Measurements from ENCODE around the gene ZMYND8. TPM values are rescaled to one million over a fixed set of nuclear protein-coding genes. Genes with fewer than 3 reads are reported as not detected.

Gene ZMYND8
- total RNA-seq, 4 donors from 2014 or later: 41.6 to 79.4 (median 60.7) TPM

- Histone ChIP-seq H3K36me3 (no peaks in the 10 kb centered on the region), H3K4me3 (no peak overlapping the region), H3K27ac (peak overlapping the region in 1 of 4 donors; percentile 99), H3K9me3 (no peaks in the 10 kb centered on the region), H3K27me3 (no peaks in the 10 kb centered on the region), H3K4me1 (peaks cover 38 to 66% (median 45%) of the 10 kb centered on the region in 4 donors)
- DNase-seq: no peak
- in situ Hi-C loops (cut with MboI; ENCODE audit: low pct_ligation_motif_present in 1 of 4, low pct_unique_long_range_greater_than_20kb in 1 of 4, low sequenced_read_pairs in 3 of 4): no loop called here
- 93% methylated on average over 3 of the region's 3 CpGs; no CpG with 5 or more reads in 1 of the 2 donors for WGBS, 2 donors (ENCODE audit: low coverage in 1 of 2)
- intact Hi-C loops (cut with DNase I; ENCODE audit: low total_unique reads): no loop called here
- TF ChIP-seq POLR2A (IDR thresholded peaks at IDR 0.05): no peak
Measured at GRCh38 chr20:47346172-47346571, 10.3 kb downstream of the ZMYND8 start.

- in situ Hi-C loops (cut with MboI; ENCODE audit: low pct_ligation_motif_present in 1 of 4, low pct_unique_long_range_greater_than_20kb in 1 of 4, low sequenced_read_pairs in 3 of 4) (no loop called here), intact Hi-C loops (cut with DNase I; ENCODE audit: low total_unique reads) (no loop called here)
- TF ChIP-seq CTCF (IDR thresholded peaks at IDR 0.05) (no peak), POLR2AphosphoS5 (IDR thresholded peaks at IDR 0.05) (no peak)
- H3K4me3 ChIP-seq: no peak overlapping the region
- peaks cover 30 to 66% (median 42%) of the 10 kb centered on the region in 4 donors for H3K4me1 ChIP-seq
- 94 to 100% methylated on average over 1 to 7 of the region's 7 CpGs for WGBS, 2 donors (ENCODE audit: low coverage in 1 of 2)
- H3K27me3 ChIP-seq: no peaks in the 10 kb centered on the region
- no peaks in the 10 kb centered on the region for H3K36me3 ChIP-seq
- peak overlapping the region in 1 of 4 donors; percentile 65 for H3K27ac ChIP-seq
- no peak for DNase-seq
- H3K9me3 ChIP-seq: no peaks in the 10 kb centered on the region
Measured at GRCh38 chr20:47345214-47345613, 11.3 kb downstream of the ZMYND8 start.

GRCh38 chr20:47343007-47343472 lies 13.5 kb downstream of the ZMYND8 start:
- no peaks in the 10 kb centered on the region for H3K27me3 ChIP-seq
- no peak for DNase-seq
- in situ Hi-C loops (cut with MboI; ENCODE audit: low pct_ligation_motif_present in 1 of 4, low pct_unique_long_range_greater_than_20kb in 1 of 4, low sequenced_read_pairs in 3 of 4): no loop called here
- WGBS, 2 donors (ENCODE audit: low coverage in 1 of 2): 36 to 44% methylated on average over 4 of the region's 4 CpGs
- intact Hi-C loops (cut with DNase I; ENCODE audit: low total_unique reads): no loop called here
- peaks cover 0 to 7% (median 0%) of the 10 kb centered on the region in 4 donors for H3K36me3 ChIP-seq
- no peak overlapping the region for H3K4me3 ChIP-seq
- TF ChIP-seq POLR2A (IDR thresholded peaks at IDR 0.05) (no peak), POLR2AphosphoS5 (IDR thresholded peaks at IDR 0.05) (no peak), CTCF (IDR thresholded peaks at IDR 0.05) (no peak), EP300 (IDR thresholded peaks at IDR 0.05; ENCODE audit: low read depth) (no peak)
- H3K9me3 ChIP-seq: no peaks in the 10 kb centered on the region
- peak overlapping the region; percentile 19 to 65 (median 52) for H3K27ac ChIP-seq
- H3K4me1 ChIP-seq: peaks cover 11 to 62% (median 34%) of the 10 kb centered on the region in 4 donors

GRCh38 chr20:47338131-47338628 lies 18.3 kb downstream of the ZMYND8 start:
- no peak for DNase-seq
- Histone ChIP-seq H3K4me1 (peaks cover 37 to 76% (median 52%) of the 10 kb centered on the region in 4 donors), H3K36me3 (peaks cover 0 to 8% (median 0%) of the 10 kb centered on the region in 4 donors), H3K4me3 (no peak overlapping the region), H3K27ac (peak overlapping the region in 3 of 4 donors; percentile 89 to 90 (median 90)), H3K27me3 (no peaks in the 10 kb centered on the region), H3K9me3 (no peaks in the 10 kb centered on the region)
- intact Hi-C loops (cut with DNase I; ENCODE audit: low total_unique reads): no loop called here
- WGBS, 2 donors (ENCODE audit: low coverage in 1 of 2): 90 to 91% methylated on average over 2 to 10 of the region's 11 CpGs
- TF ChIP-seq EP300 (IDR thresholded peaks at IDR 0.05; ENCODE audit: low read depth): no peak
- TF ChIP-seq POLR2AphosphoS5 (IDR thresholded peaks at IDR 0.05): no peak
- no peak for TF ChIP-seq CTCF (IDR thresholded peaks at IDR 0.05)
- TF ChIP-seq POLR2A (IDR thresholded peaks at IDR 0.05): no peak
- in situ Hi-C loops (cut with MboI; ENCODE audit: low pct_ligation_motif_present in 1 of 4, low pct_unique_long_range_greater_than_20kb in 1 of 4, low sequenced_read_pairs in 3 of 4): no loop called here

GRCh38 chr20:47337413-47337812 lies 19.1 kb downstream of the ZMYND8 start:
- no peak overlapping the region for H3K4me3 ChIP-seq
- H3K36me3 ChIP-seq: peaks cover 0 to 8% (median 0%) of the 10 kb centered on the region in 4 donors
- intact Hi-C loops (cut with DNase I; ENCODE audit: low total_unique reads): no loop called here
- no peak for DNase-seq
- TF ChIP-seq POLR2A (IDR thresholded peaks at IDR 0.05) (no peak), POLR2AphosphoS5 (IDR thresholded peaks at IDR 0.05) (no peak), CTCF (IDR thresholded peaks at IDR 0.05) (no peak), EP300 (IDR thresholded peaks at IDR 0.05; ENCODE audit: low read depth) (no peak)
- peaks cover 36 to 79% (median 52%) of the 10 kb centered on the region in 4 donors for H3K4me1 ChIP-seq
- H3K27ac ChIP-seq: peak overlapping the region; percentile 78 to 90 (median 90)
- H3K9me3 ChIP-seq: no peaks in the 10 kb centered on the region
- in situ Hi-C loops (cut with MboI; ENCODE audit: low pct_ligation_motif_present in 1 of 4, low pct_unique_long_range_greater_than_20kb in 1 of 4, low sequenced_read_pairs in 3 of 4): no loop called here
- no peaks in the 10 kb centered on the region for H3K27me3 ChIP-seq
- WGBS, 2 donors (ENCODE audit: low coverage in 1 of 2): 88 to 94% methylated on average over 7 of the region's 7 CpGs
